Activated T-cell treated with anti-CD3 and anti-CD28 coated beads for 24 hours (primary cell): ENCODE data around the gene PPIA.
"Not testable (repeated sequence)": the region's sequence is repeated elsewhere in the genome, so short reads cannot be mapped to it uniquely, and the experiment has no call there.

ENCODE experiments used
- DNase-seq: peaks from one replicate; pipeline ENCODE4 v3.0.0-alpha.2; 2020; ENCODE audit warnings: low read depth

Gene PPIA

GRCh38 chr7:44787762-44788161 is 8.7 kb upstream of the PPIA start:
- no peak for DNase-seq

- no peak for DNase-seq
Observed at GRCh38 chr7:44789990-44790389, 6.5 kb upstream of the PPIA start.

- no peak for DNase-seq
Observed at GRCh38 chr7:44791278-44792219, 4.9 kb upstream of the PPIA start.

GRCh38 chr7:44793919-44794318 is 2.6 kb upstream of the PPIA start:
- no peak for DNase-seq

GRCh38 chr7:44794331-44794730 is 2.1 kb upstream of the PPIA start:
- no peak for DNase-seq

GRCh38 chr7:44796034-44796503 is 412 bp upstream of the PPIA start:
- no peak for DNase-seq

GRCh38 chr7:44797329-44798258 is 1.1 kb downstream of the PPIA start:
- peak; percentile 79 for DNase-seq

GRCh38 chr7:44798649-44799305 is 2.3 kb downstream of the PPIA start:
- no peak for DNase-seq

- no peak for DNase-seq
Observed at GRCh38 chr7:44799939-44800338, 3.5 kb downstream of the PPIA start.

GRCh38 chr7:44801890-44802289 is 5.4 kb downstream of the PPIA start:
- no peak for DNase-seq

GRCh38 chr7:44802418-44803025 is 6.0 kb downstream of the PPIA start:
- DNase-seq = no peak

GRCh38 chr7:44803828-44804519 is 7.5 kb downstream of the PPIA start:
- DNase-seq = not testable (repeated sequence)

- no peak for DNase-seq
Observed at GRCh38 chr7:44805950-44806349, 9.5 kb downstream of the PPIA start.

- no peak for DNase-seq
Observed at GRCh38 chr7:44808914-44809393, 12.5 kb downstream of the PPIA start.

- no peak for DNase-seq
Observed at GRCh38 chr7:44811093-44811492, 14.6 kb downstream of the PPIA start.

GRCh38 chr7:44811571-44811970 is 15.1 kb downstream of the PPIA start:
- DNase-seq = no peak

- no peak for DNase-seq
Observed at GRCh38 chr7:44814919-44815318, 18.4 kb downstream of the PPIA start.

- DNase-seq = no peak
Observed at GRCh38 chr7:44819292-44819691, 22.8 kb downstream of the PPIA start.

GRCh38 chr7:44823255-44823781 is 26.8 kb downstream of the PPIA start:
- no peak for DNase-seq

GRCh38 chr7:44824894-44825526 is 28.5 kb downstream of the PPIA start:
- DNase-seq = no peak
